ENCODE measurements around the gene DPP9.

- TF ChIP-seq REST (IDR thresholded peaks at IDR 0.05) (no peak), CBX8 (IDR thresholded peaks at IDR 0.05) (no peak), TFCP2L1 (CRISPR knock-in tag; IDR thresholded peaks at IDR 0.05) (no peak)
Observed at GRCh38 chr19:4638828-4639530, 84.7 kb downstream of the DPP9 start, which contains the start of gene TNFAIP8L1.

Measured in A549 (cell line).